Measurements from ENCODE around the gene NMNAT1. TPM values are rescaled to one million over a fixed set of nuclear protein-coding genes. Genes with fewer than 3 reads are reported as not detected.
A peak's percentile ranks its signal among the peaks of the same experiment; 100 is the strongest.

The NMNAT1 gene
- total RNA-seq, 4 donors from 2014 or later: 5.0 to 9.8 (median 7.4) TPM

DNA sequence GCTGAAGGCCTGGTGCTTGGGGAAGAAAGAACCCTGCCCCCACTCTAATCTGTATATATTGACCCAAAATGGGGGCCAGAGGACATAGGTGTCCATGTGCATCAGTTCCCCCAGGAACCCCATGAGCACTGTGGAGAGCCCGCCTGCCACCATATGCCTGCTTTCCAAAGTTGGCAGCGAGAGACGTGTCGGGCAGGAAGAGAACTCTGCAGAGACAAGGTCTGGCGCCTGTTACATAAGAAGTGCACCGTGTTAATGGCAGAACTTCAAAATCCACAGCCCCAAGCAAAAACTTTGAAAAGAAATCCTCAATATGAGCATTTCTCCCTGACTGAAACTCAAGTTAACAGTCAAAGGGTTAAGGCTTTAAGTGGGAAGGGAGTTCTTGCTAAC lies 41.2 kb upstream of the NMNAT1 start:
- no peaks in the 10 kb centered on the region for H3K27me3 ChIP-seq
- H3K4me3 ChIP-seq: no peak overlapping the region
- H3K27ac ChIP-seq (replicated peaks in 1 of 4): peak overlapping the region in 2 of 4 donors; percentile 61 to 66
- intact Hi-C loops (cut with DNase I): no loop called here
- TF ChIP-seq, protein P1, sequence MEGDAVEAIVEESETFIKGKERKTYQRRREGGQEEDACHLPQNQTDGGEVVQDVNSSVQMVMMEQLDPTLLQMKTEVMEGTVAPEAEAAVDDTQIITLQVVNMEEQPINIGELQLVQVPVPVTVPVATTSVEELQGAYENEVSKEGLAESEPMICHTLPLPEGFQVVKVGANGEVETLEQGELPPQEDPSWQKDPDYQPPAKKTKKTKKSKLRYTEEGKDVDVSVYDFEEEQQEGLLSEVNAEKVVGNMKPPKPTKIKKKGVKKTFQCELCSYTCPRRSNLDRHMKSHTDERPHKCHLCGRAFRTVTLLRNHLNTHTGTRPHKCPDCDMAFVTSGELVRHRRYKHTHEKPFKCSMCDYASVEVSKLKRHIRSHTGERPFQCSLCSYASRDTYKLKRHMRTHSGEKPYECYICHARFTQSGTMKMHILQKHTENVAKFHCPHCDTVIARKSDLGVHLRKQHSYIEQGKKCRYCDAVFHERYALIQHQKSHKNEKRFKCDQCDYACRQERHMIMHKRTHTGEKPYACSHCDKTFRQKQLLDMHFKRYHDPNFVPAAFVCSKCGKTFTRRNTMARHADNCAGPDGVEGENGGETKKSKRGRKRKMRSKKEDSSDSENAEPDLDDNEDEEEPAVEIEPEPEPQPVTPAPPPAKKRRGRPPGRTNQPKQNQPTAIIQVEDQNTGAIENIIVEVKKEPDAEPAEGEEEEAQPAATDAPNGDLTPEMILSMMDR (IDR thresholded peaks at IDR 0.05): no peak
- TF ChIP-seq EP300 (IDR thresholded peaks at IDR 0.05): no peak
- TF ChIP-seq POLR2A (IDR thresholded peaks at IDR 0.05; ENCODE audit: low read depth): no peak
- no peak for TF ChIP-seq POLR2AphosphoS5 (IDR thresholded peaks at IDR 0.05)
- DNase-seq (ENCODE audit: extremely low spot score): no peak
- 69% methylated on average over 6 of the region's 6 CpGs for WGBS
- peaks cover 27 to 46% (median 32%) of the 10 kb centered on the region in 4 donors for H3K4me1 ChIP-seq
- no peaks in the 10 kb centered on the region for H3K36me3 ChIP-seq
- H3K9me3 ChIP-seq: no peaks in the 10 kb centered on the region

DNA sequence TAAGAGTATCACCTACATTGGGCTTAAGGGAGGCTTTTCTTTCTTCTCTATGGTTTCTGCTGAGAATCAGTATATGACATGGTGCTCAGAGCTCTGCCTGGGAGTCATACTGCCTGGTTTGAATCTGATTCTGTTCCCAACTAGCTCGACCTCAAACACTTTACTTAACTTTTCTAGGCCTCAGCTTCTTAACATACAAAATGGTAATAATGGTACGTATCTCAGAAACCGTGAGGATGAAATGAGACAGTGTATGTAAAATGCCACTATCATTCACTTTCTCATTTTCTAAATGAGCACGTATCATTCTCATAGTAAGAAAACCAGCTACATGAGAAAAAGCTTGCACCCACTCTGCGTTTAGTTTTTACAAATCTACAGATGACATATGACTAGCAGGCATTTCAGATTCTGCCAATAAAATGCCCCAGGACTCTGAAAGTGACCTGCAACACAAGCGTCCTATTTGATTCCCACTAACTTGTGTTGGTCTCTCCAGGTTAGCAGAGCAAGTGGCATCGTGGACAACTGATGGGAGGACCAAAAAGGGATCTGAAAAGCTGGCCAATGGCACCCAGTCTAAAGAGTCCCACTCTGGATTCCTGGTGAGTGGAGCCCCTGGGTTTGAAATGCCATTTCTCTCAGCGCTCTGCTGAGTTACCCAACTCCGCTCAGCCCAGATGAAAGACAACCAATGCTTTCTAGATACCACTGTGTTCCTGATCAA lies 39.3 kb upstream of the NMNAT1 start:
- WGBS: 92% methylated on average over 8 of the region's 9 CpGs
- Histone ChIP-seq H3K27ac (replicated peaks in 1 of 4) (no peak overlapping the region), H3K4me3 (no peak overlapping the region), H3K9me3 (no peaks in the 10 kb centered on the region), H3K4me1 (peaks cover 37 to 58% (median 40%) of the 10 kb centered on the region in 4 donors), H3K36me3 (no peaks in the 10 kb centered on the region), H3K27me3 (no peaks in the 10 kb centered on the region)
- no peak for DNase-seq (ENCODE audit: extremely low spot score)
- intact Hi-C loops (cut with DNase I): no loop called here
- TF ChIP-seq POLR2A (IDR thresholded peaks at IDR 0.05; ENCODE audit: low read depth) (no peak), EP300 (IDR thresholded peaks at IDR 0.05) (no peak), POLR2AphosphoS5 (IDR thresholded peaks at IDR 0.05) (no peak)
- TF ChIP-seq, protein P1 (IDR thresholded peaks at IDR 0.05): no peak

DNA sequence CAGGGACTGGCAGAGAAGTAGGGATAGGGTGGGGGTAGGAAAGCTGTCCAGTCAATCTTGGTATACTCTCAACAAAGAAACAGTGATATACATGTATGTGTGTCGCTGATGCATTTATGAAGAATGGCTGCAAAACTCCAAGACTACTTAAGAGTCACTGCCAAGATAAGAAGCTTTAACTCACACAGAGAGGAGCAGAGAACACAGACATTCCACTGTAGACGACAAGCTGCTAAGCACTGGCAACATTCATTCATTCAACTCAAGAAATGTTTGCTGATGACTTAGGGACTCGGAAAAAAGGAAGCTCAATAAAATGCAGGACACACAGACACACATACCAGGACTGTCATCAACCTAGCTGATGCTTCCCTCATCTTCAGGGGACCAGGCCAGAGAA lies 38.7 kb upstream of the NMNAT1 start:
- Histone ChIP-seq H3K4me1 (peaks cover 44 to 63% (median 47%) of the 10 kb centered on the region in 4 donors), H3K4me3 (no peak overlapping the region), H3K27me3 (no peaks in the 10 kb centered on the region), H3K27ac (replicated peaks in 1 of 4) (no peak overlapping the region), H3K9me3 (no peaks in the 10 kb centered on the region), H3K36me3 (no peaks in the 10 kb centered on the region)
- 61% methylated on average over 3 of the region's 3 CpGs for WGBS
- DNase-seq (ENCODE audit: extremely low spot score): no peak
- intact Hi-C loops (cut with DNase I): no loop called here
- no peak for TF ChIP-seq POLR2A (IDR thresholded peaks at IDR 0.05; ENCODE audit: low read depth)
- TF ChIP-seq, protein P1 (IDR thresholded peaks at IDR 0.05): no peak
- no peak for TF ChIP-seq EP300 (IDR thresholded peaks at IDR 0.05)
- no peak for TF ChIP-seq POLR2AphosphoS5 (IDR thresholded peaks at IDR 0.05)

DNA sequence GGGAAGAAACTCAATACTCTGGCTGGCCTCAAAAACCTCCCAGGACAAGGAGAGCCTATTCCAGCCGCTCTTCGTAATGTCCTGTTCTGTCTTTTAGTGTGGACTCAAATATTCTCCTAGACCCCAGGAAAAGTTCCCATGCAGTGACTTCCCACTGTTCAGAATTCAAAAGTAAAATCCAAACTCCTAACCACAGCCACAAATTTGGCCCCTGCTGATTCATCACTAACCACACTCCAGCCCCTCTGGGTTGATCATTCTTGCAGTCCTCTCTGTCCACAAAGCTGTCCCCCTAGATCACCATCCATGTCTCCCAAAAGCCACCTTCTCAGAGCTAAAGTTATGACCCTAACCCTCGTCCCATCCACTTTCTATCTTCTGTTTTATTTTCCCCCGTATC lies 38.3 kb upstream of the NMNAT1 start:
- no peaks in the 10 kb centered on the region for H3K36me3 ChIP-seq
- TF ChIP-seq POLR2A (IDR thresholded peaks at IDR 0.05; ENCODE audit: low read depth): no peak
- TF ChIP-seq POLR2AphosphoS5 (IDR thresholded peaks at IDR 0.05): no peak
- TF ChIP-seq, protein P1 (IDR thresholded peaks at IDR 0.05): no peak
- no peak for TF ChIP-seq EP300 (IDR thresholded peaks at IDR 0.05)
- DNase-seq (ENCODE audit: extremely low spot score): no peak
- no peaks in the 10 kb centered on the region for H3K27me3 ChIP-seq
- peaks cover 42 to 59% (median 45%) of the 10 kb centered on the region in 4 donors for H3K4me1 ChIP-seq
- intact Hi-C loops (cut with DNase I): no loop called here
- no peaks in the 10 kb centered on the region for H3K9me3 ChIP-seq
- H3K27ac ChIP-seq (replicated peaks in 1 of 4): no peak overlapping the region
- no peak overlapping the region for H3K4me3 ChIP-seq
- WGBS: 65% methylated on average over 4 of the region's 4 CpGs

Data from esophagus muscularis mucosa (tissue), 4 donors.